HG02623 (cell line): Measurements from ENCODE around the gene MYL4.
A peak's percentile ranks its signal among the peaks of the same experiment; 100 is the strongest.
"Not testable (repeated sequence)": the region's sequence is repeated elsewhere in the genome, so short reads cannot be mapped to it uniquely, and the experiment has no call there.

Experiments
- ATAC-seq: cut with Tn5 transposase; IDR thresholded peaks from one replicate; pipeline ENCODE4 v1.9.1; 2021; ENCODE audit warnings: moderate library complexity; ENCODE audit not compliant: unreplicated experiment

The MYL4 gene

GRCh38 chr17:47192554-47192953 is 16.6 kb upstream of the MYL4 start:
- no peak for ATAC-seq

GRCh38 chr17:47193931-47194511 is 15.1 kb upstream of the MYL4 start:
- no peak for ATAC-seq

- ATAC-seq, result no peak
Observed at GRCh38 chr17:47197821-47198220, 11.3 kb upstream of the MYL4 start.

GRCh38 chr17:47199627-47200324 is 9.4 kb upstream of the MYL4 start:
- ATAC-seq, result no peak

GRCh38 chr17:47200325-47200664 is 8.9 kb upstream of the MYL4 start:
- ATAC-seq, result no peak

GRCh38 chr17:47201166-47201565 is 8.0 kb upstream of the MYL4 start:
- ATAC-seq, result no peak

GRCh38 chr17:47203984-47204721 is 5.0 kb upstream of the MYL4 start:
- ATAC-seq, result no peak

GRCh38 chr17:47204722-47205418 is 4.3 kb upstream of the MYL4 start:
- peak; percentile 40 for ATAC-seq

- peak; percentile 33 for ATAC-seq
Observed at GRCh38 chr17:47205419-47205963, 3.7 kb upstream of the MYL4 start.

- no peak for ATAC-seq
Observed at GRCh38 chr17:47207143-47208067, 1.7 kb upstream of the MYL4 start.

- ATAC-seq, result no peak
Observed at GRCh38 chr17:47209499-47209898, 351 bp downstream of the MYL4 start.

- ATAC-seq, result no peak
Observed at GRCh38 chr17:47210105-47210504, 957 bp downstream of the MYL4 start.

GRCh38 chr17:47210779-47211178 is 1.6 kb downstream of the MYL4 start:
- ATAC-seq, result no peak

GRCh38 chr17:47212458-47212857 is 3.3 kb downstream of the MYL4 start:
- ATAC-seq, result no peak

GRCh38 chr17:47213540-47213939 is 4.4 kb downstream of the MYL4 start:
- no peak for ATAC-seq

- ATAC-seq, result no peak
Observed at GRCh38 chr17:47214931-47215330, 5.8 kb downstream of the MYL4 start.

- ATAC-seq, result not testable (repeated sequence)
Observed at GRCh38 chr17:47216821-47217220, 7.7 kb downstream of the MYL4 start.

GRCh38 chr17:47217279-47217678 is 8.1 kb downstream of the MYL4 start:
- not testable (repeated sequence) for ATAC-seq

GRCh38 chr17:47218896-47219430 is 9.8 kb downstream of the MYL4 start:
- no peak for ATAC-seq
